Muscle of leg (tissue), 11 donors: ENCODE results near the gene SIRT6. TPM values are rescaled to one million over a fixed set of nuclear protein-coding genes. Genes with fewer than 3 reads are reported as not detected.
"Not testable (repeated sequence)": the region's sequence is repeated elsewhere in the genome, so short reads cannot be mapped to it uniquely, and the experiment has no call there.

Source experiments
- DNase-seq: peaks from one replicate; pipeline ENCODE4 v3.0.0; 2013
- H3K27ac ChIP-seq: one replicate; pipeline ENCODE4 v1.5.1; 2013; ENCODE audit warnings: mild to moderate bottlenecking, low read length, control low read depth
- H3K27me3 ChIP-seq: one replicate; pipeline ENCODE4 v1.6.1; 2013; ENCODE audit warnings: low read length; ENCODE audit not compliant: control insufficient read depth, insufficient read depth
- H3K36me3 ChIP-seq: one replicate; pipeline ENCODE4 v1.6.1; 2013; ENCODE audit warnings: low read length; ENCODE audit not compliant: control insufficient read depth, insufficient read depth
- H3K4me1 ChIP-seq: one replicate; pipeline ENCODE4 v1.6.1; 2013; ENCODE audit warnings: low read length; ENCODE audit not compliant: control insufficient read depth, insufficient read depth
- H3K4me3 ChIP-seq: one replicate; pipeline ENCODE4 v1.5.1; 2013; ENCODE audit warnings: low read length, control low read depth
- H3K9me3 ChIP-seq: replicated peaks from 2 replicates; pipeline ENCODE4 v1.6.1; 2013; ENCODE audit warnings: low read depth, low read length; ENCODE audit not compliant: control insufficient read depth
- WGBS: methylation state at CpG from one replicate; pipeline ENCODE4 v1.1.5; 2013; ENCODE audit warnings: missing lambda C conversion rate; ENCODE audit not compliant: insufficient coverage; 5-methylcytosine and 5-hydroxymethylcytosine counted together
- polyA plus RNA-seq, 8 donors: library from polyadenylated mRNA; unstranded; fragments of 120-200 nt; gene quantifications; one replicate each; pipeline versions ENCODE4 v1.2.1 to v1.2.3, GENCODE V29; 2013; ENCODE audit warnings: inconsistent platforms in 1 of 8, low replicate concordance in 1 of 8; ENCODE audit not compliant: insufficient read length in 8 of 8, insufficient read depth in 1 of 8
- total RNA-seq: library from RNA; stranded (reverse); fragments of 120-200 nt; gene quantifications from one replicate; pipeline ENCODE4 v1.2.4, GENCODE V29; 2013

SIRT6 gene
- total and polyA plus RNA-seq, 9 donors: 6.0 to 17.1 (median 12.1) TPM

GRCh38 chr19:4174895-4175668, 7.3 kb downstream of the SIRT6 start:
- 88% methylated on average over 40 of the region's 41 CpGs for WGBS
- Histone ChIP-seq H3K4me3 (no peak overlapping the region), H3K27me3 (peaks cover 7% of the 10 kb centered on the region), H3K36me3 (peaks cover 24% of the 10 kb centered on the region), H3K4me1 (peaks cover 7% of the 10 kb centered on the region), H3K9me3 (no peaks in the 10 kb centered on the region), H3K27ac (no peak overlapping the region)
- no peak for DNase-seq

- peaks cover 7% of the 10 kb centered on the region for H3K27me3 ChIP-seq
- no peak for DNase-seq
- WGBS: 86% methylated on average over 15 of the region's 21 CpGs
Observed at GRCh38 chr19:4174213-4174894, 8.0 kb downstream of the SIRT6 start.

GRCh38 chr19:4173479-4174212, 8.7 kb downstream of the SIRT6 start:
- Histone ChIP-seq H3K27ac (no peak overlapping the region), H3K27me3 (peaks cover 7% of the 10 kb centered on the region), H3K36me3 (peaks cover 15% of the 10 kb centered on the region), H3K9me3 (no peaks in the 10 kb centered on the region), H3K4me1 (peaks cover 7% of the 10 kb centered on the region), H3K4me3 (no peak overlapping the region)
- 0% methylated on average over 3 of the region's 11 CpGs for WGBS
- DNase-seq: no peak

More at GRCh38 chr19:4174213-4174894, 8.0 kb downstream of the SIRT6 start:
- Histone ChIP-seq H3K4me1 (peaks cover 7% of the 10 kb centered on the region), H3K36me3 (peaks cover 22% of the 10 kb centered on the region), H3K9me3 (no peaks in the 10 kb centered on the region), H3K27ac (no peak overlapping the region), H3K4me3 (no peak overlapping the region)

GRCh38 chr19:4172861-4173473, 9.4 kb downstream of the SIRT6 start:
- Histone ChIP-seq H3K4me1 (peaks cover 7% of the 10 kb centered on the region), H3K27ac (no peak overlapping the region), H3K9me3 (no peaks in the 10 kb centered on the region), H3K36me3 (peaks cover 12% of the 10 kb centered on the region), H3K27me3 (peaks cover 7% of the 10 kb centered on the region), H3K4me3 (no peak overlapping the region)
- 2% methylated on average over 38 of the region's 45 CpGs for WGBS
- DNase-seq: peak; percentile 55

- Histone ChIP-seq H3K27ac (no peak overlapping the region), H3K9me3 (no peaks in the 10 kb centered on the region), H3K4me1 (peaks cover 7% of the 10 kb centered on the region), H3K4me3 (no peak overlapping the region), H3K27me3 (peaks cover 7% of the 10 kb centered on the region), H3K36me3 (peaks cover 12% of the 10 kb centered on the region)
- 62% methylated on average over 22 of the region's 22 CpGs for WGBS
- no peak for DNase-seq
Observed at GRCh38 chr19:4171676-4172075, 10.7 kb downstream of the SIRT6 start.

GRCh38 chr19:4164262-4164661, 18.1 kb downstream of the SIRT6 start:
- Histone ChIP-seq H3K4me3 (no peak overlapping the region), H3K27ac (no peak overlapping the region), H3K4me1 (no peaks in the 10 kb centered on the region), H3K36me3 (no peaks in the 10 kb centered on the region), H3K9me3 (no peaks in the 10 kb centered on the region), H3K27me3 (peaks cover 4% of the 10 kb centered on the region)
- WGBS: 59% methylated on average over 8 of the region's 11 CpGs
- DNase-seq: no peak

- H3K4me1 ChIP-seq: no peaks in the 10 kb centered on the region
- no peak for DNase-seq
- H3K27me3 ChIP-seq: peaks cover 4% of the 10 kb centered on the region
- no peak overlapping the region for H3K4me3 ChIP-seq
- H3K27ac ChIP-seq: no peak overlapping the region
- H3K36me3 ChIP-seq: no peaks in the 10 kb centered on the region
- no peaks in the 10 kb centered on the region for H3K9me3 ChIP-seq
- WGBS: 94% methylated on average over 3 of the region's 7 CpGs
Observed at GRCh38 chr19:4161415-4162077, 20.8 kb downstream of the SIRT6 start.

GRCh38 chr19:4157971-4158370, 24.4 kb downstream of the SIRT6 start:
- not testable (repeated sequence) for H3K9me3 ChIP-seq, H3K27ac ChIP-seq, H3K4me1 ChIP-seq, H3K4me3 ChIP-seq, H3K36me3 ChIP-seq, DNase-seq
- WGBS: 72% methylated on average over 8 of the region's 8 CpGs
- peaks cover 10% of the 10 kb centered on the region for H3K27me3 ChIP-seq

- Histone ChIP-seq H3K4me1 (no peaks in the 10 kb centered on the region), H3K9me3 (no peaks in the 10 kb centered on the region), H3K4me3 (no peak overlapping the region), H3K36me3 (no peaks in the 10 kb centered on the region), H3K27ac (no peak overlapping the region), H3K27me3 (peaks cover 13% of the 10 kb centered on the region)
- 79% methylated on average over 4 of the region's 6 CpGs for WGBS
- no peak for DNase-seq
Observed at GRCh38 chr19:4157164-4157563, 25.2 kb downstream of the SIRT6 start.
